Skeletal muscle satellite cell (primary cell): Measurements from ENCODE around the gene PSMB9. TPM values are rescaled to one million over a fixed set of nuclear protein-coding genes. Genes with fewer than 3 reads are reported as not detected.
A peak's percentile ranks its signal among the peaks of the same experiment; 100 is the strongest.
"Not testable (repeated sequence)": the region's sequence is repeated elsewhere in the genome, so short reads cannot be mapped to it uniquely, and the experiment has no call there.

Experiments used
- H3K27me3 ChIP-seq: 2 replicates; pipeline ENCODE4 v1.7.0; 2013; ENCODE audit warnings: low read length; ENCODE audit not compliant: control insufficient read depth, insufficient read depth
- H3K36me3 ChIP-seq: 2 replicates; pipeline ENCODE4 v1.7.0; 2013; ENCODE audit warnings: mild to moderate bottlenecking, control low read depth, low read length; ENCODE audit not compliant: insufficient read depth
- H3K4me1 ChIP-seq: 2 replicates; pipeline ENCODE4 v1.7.0; 2013; ENCODE audit warnings: low read length; ENCODE audit not compliant: control insufficient read depth, insufficient read depth
- H3K4me2 ChIP-seq: 2 replicates; pipeline ENCODE4 v1.7.0; 2013; ENCODE audit warnings: mild to moderate bottlenecking, low read length
- H3K4me3 ChIP-seq: 2 replicates; pipeline ENCODE4 v1.7.0; 2013; ENCODE audit warnings: low read length
- H3K9ac ChIP-seq: 2 replicates; pipeline ENCODE4 v1.7.0; 2013; ENCODE audit warnings: mild to moderate bottlenecking, low read depth, low read length, moderate library complexity
- H3K9me3 ChIP-seq: replicated peaks from 2 replicates; pipeline ENCODE4 v1.7.0; 2013; ENCODE audit warnings: mild to moderate bottlenecking, control low read depth, low read length
- total RNA-seq: library from RNA; depleted of rRNA; stranded (reverse); fragments of >200 nt; gene quantifications from 2 replicates; pipeline ENCODE4 v1.2.3, GENCODE V29; 2012; rRNA removed

PSMB9 gene
- 3.3 and 10.1 TPM in 2 replicates for total RNA-seq

DNA sequence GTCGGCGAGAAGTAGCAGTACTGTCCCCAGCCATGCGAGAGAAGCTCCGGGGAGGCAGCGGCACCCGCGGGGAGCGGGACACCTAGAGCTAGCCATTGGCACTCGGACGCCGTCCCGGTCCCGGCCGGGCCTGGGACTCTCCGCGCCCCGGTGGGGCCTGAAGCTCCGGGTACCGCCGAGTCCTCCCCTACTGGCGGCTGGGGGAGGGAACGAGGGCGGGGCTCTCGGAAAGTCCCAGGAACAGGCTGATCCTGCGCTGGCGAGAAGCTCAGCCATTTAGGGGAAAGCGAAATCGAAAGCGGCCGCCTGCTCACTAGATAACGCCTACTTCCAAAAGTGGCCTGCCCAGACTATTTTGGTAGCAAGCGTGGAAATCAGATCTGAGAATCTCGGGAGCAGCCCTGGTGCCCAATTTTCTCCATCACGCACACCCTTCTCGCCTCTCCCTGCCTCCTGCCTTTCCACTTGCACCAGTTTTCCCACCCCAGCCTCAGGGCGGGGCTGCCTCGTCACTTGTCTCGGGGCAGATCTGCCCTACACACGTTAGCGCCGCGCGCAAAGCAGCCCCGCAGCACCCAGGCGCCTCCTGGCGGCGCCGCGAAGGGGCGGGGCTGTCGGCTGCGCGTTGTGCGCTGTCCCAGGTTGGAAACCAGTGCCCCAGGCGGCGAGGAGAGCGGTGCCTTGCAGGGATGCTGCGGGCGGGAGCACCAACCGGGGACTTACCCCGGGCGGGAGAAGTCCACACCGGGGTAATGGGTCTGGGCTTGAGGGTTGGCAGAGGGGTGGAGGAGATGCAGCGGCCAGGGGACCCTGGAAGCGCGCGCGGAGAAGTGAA, at the start of gene PSMB9, which contains the start of gene TAP1:
PSMB9 (plus strand) TSS at position 652 of the 835 bp plus-strand sequence; CDS start at position 690, 38 bp downstream.
TAP1 (minus strand) TSS at position 164 of the 835 bp plus-strand sequence; CDS start at position 96, 68 bp downstream.
- Histone ChIP-seq H3K9me3 (no peaks in the 10 kb centered on the region), H3K9ac (peak within 1 kb of the TSS; percentile 78), H3K36me3 (peaks cover 12% of the 10 kb centered on the region), H3K4me3 (peak within 1 kb of the TSS; percentile 94), H3K4me1 (peaks cover 15% of the 10 kb centered on the region), H3K27me3 (peaks cover 16% of the 10 kb centered on the region), H3K4me2 (peak within 1 kb of the TSS; percentile 94)

DNA sequence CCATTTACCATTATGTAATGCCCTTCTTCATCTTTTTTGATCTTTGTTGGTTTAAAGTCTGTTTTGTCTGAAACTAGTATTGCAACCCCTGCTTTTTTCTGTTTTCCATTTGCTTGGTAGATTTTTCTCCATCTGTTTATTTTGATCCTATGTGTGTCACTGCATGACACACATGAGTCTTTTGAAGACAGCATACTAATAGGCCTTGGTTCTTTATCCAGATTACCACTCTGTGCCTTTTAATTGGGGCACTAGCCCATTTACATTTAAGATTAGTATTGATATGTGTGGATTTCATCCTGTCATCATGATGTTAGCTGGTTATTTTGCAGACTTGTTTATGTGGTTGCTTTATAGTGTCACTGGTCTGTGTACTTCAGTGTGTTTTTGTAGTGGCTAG, 48.6 kb upstream of the PSMB9 start:
- H3K4me3 ChIP-seq, H3K9ac ChIP-seq, H3K9me3 ChIP-seq, H3K36me3 ChIP-seq, H3K4me1 ChIP-seq, H3K4me2 ChIP-seq: not testable (repeated sequence)
- peaks cover 56% of the 10 kb centered on the region for H3K27me3 ChIP-seq

DNA sequence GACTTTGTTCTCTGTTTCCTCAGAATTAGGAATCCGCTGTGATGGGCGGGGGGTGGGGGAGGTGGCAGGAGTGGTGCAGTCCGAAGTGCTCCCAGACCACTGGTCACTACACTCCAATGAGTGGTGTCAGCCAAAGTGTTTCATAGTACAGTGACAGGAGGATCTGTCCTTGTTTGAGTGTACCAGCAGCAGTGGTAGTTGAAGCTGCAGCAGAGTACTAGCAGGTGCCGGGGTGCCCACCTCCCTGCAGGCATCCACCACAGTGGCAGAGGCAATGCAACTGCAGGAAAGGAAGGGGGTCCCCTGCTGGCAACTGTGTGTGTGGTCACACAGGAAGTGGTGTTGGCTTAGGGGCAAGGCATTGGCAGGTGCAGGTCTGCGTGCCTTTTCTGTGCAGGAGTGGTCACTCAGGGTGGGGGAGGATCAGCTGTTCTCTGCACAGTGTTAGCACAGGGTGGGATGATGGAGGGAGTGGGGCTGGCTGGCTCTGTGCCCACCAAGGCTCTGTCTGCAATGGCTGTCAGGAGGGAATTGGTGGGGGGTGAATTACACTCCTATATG, 46.9 kb upstream of the PSMB9 start:
- Histone ChIP-seq H3K36me3 (no peaks in the 10 kb centered on the region), H3K4me2 (no peak overlapping the region), H3K4me3 (no peak overlapping the region), H3K9me3 (no peaks in the 10 kb centered on the region), H3K27me3 (peaks cover 42% of the 10 kb centered on the region), H3K9ac (no peak overlapping the region), H3K4me1 (peaks cover 6% of the 10 kb centered on the region)

DNA sequence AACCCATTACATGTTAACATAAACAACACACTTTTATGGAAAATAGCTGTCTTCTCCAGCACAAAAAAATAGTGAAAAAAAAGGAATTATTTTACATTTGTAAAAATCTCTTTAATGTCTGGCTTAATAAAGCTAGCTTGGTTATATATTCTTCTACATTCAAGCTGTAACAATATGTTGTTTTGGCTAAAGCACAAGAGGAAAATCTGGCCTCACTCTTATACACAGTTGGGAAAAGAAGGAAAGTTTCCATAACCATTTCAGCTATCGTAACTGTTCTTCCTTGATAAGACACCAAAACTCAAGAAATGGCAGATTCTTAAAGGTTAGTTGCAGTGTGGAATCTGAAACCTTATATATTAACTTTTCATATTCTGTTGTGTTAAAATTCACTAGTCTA, 44.8 kb upstream of the PSMB9 start:
- Histone ChIP-seq H3K4me2 (no peak overlapping the region), H3K4me1 (peaks cover 6% of the 10 kb centered on the region), H3K9me3 (no peaks in the 10 kb centered on the region), H3K36me3 (no peaks in the 10 kb centered on the region), H3K4me3 (no peak overlapping the region), H3K27me3 (peaks cover 38% of the 10 kb centered on the region), H3K9ac (no peak overlapping the region)

DNA sequence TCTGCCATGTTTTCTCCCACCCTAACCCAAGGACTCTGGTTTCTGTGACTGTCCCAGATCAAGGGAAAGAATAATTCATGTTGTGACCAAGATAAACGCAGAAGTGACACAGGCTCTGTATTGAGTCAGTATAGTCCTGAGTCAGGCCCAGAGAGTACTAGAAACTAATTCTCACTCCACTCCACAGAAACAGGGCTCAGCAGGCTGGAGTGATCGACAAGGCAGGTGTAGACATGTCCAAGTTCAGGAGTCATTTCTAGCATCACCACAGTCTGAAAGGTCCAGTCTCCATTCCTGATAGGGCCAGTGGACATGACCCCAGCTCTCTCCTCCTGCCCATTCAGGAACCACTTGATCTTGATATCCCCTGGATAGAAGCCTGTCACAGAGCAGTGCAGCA, 39.8 kb upstream of the PSMB9 start:
- H3K9ac ChIP-seq, result no peak overlapping the region
- H3K36me3 ChIP-seq, result no peaks in the 10 kb centered on the region
- H3K9me3 ChIP-seq, result no peaks in the 10 kb centered on the region
- no peak overlapping the region for H3K4me2 ChIP-seq
- H3K4me3 ChIP-seq, result no peak overlapping the region
- H3K27me3 ChIP-seq, result peaks cover 30% of the 10 kb centered on the region
- no peaks in the 10 kb centered on the region for H3K4me1 ChIP-seq

DNA sequence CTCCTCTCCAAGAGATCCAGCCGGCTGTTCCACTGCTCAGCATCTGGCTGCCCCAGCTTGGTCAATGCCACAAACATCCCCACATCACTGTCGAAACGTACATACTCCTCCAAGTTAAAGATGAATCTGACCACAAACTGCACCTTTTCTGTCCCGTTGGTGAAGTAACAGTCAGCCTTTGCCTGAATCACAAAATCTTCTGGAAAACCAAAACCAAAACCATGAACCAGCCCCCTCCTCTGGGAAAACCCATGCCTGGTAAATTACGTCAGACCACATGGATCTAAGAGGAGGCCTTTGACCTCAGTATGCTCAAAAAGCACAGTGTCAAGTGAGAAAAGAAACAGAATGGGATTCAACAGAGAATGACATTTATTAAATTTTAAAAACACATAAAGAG, 38.9 kb upstream of the PSMB9 start:
- H3K36me3 ChIP-seq, result no peaks in the 10 kb centered on the region
- H3K27me3 ChIP-seq, result peaks cover 25% of the 10 kb centered on the region
- H3K9ac ChIP-seq, result no peak overlapping the region
- H3K4me3 ChIP-seq, result no peak overlapping the region
- H3K9me3 ChIP-seq, result no peaks in the 10 kb centered on the region
- H3K4me1 ChIP-seq, result peaks cover 7% of the 10 kb centered on the region
- no peak overlapping the region for H3K4me2 ChIP-seq

DNA sequence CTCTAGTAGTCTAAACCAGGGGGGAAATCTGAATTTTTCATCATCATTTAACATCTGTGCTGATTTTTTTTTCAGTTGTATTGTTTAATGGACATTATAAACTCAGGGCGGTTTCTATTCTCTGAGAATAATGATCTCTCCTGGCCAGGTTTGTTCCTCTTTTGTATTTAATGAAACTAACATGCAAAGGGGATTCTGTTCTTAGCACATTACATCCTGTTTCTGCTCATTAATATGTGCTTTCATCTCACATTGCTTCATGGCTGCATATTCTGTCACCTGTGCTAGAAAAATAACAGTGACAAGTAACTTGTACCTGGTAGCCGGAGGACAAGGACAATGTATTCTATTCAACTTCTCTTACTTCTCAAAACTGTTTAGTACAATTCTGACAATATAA, 38.0 kb upstream of the PSMB9 start:
- Histone ChIP-seq H3K9me3 (no peaks in the 10 kb centered on the region), H3K36me3 (no peaks in the 10 kb centered on the region), H3K27me3 (peaks cover 25% of the 10 kb centered on the region), H3K4me1 (peaks cover 8% of the 10 kb centered on the region), H3K4me2 (no peak overlapping the region), H3K4me3 (no peak overlapping the region), H3K9ac (no peak overlapping the region)

DNA sequence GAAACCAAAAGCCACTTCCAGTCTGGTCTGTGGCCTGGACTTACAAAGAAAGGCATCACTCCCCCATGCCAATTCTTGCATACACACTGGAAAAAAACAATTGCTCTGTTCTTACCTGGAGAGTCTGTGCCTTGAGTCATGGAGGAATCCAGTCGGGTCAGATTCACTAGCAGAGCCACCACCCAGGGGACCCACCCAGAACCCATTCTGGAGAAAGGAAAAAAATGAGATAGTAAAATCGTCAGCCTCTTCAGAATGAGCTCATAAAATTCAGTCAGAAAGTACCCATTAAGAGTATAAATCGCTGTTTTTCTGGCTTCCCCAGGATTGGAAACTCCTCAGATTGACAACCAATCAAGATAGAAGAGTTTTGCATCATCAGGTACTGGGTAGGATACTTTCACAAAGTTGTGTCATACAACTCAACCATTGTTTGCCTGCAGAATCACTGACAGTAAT, 37.2 kb upstream of the PSMB9 start, which contains the start of gene HLA-DOB:
HLA-DOB (minus strand) TSS at position 257 of the 459 bp plus-strand sequence; CDS start at position 206, 51 bp downstream.
- H3K4me1 ChIP-seq, result peaks cover 8% of the 10 kb centered on the region
- no peak within 1 kb of the TSS for H3K4me2 ChIP-seq
- H3K4me3 ChIP-seq, result no peak within 1 kb of the TSS
- peaks cover 25% of the 10 kb centered on the region for H3K27me3 ChIP-seq
- H3K36me3 ChIP-seq, result no peaks in the 10 kb centered on the region
- H3K9me3 ChIP-seq, result no peaks in the 10 kb centered on the region
- H3K9ac ChIP-seq, result no peak within 1 kb of the TSS

DNA sequence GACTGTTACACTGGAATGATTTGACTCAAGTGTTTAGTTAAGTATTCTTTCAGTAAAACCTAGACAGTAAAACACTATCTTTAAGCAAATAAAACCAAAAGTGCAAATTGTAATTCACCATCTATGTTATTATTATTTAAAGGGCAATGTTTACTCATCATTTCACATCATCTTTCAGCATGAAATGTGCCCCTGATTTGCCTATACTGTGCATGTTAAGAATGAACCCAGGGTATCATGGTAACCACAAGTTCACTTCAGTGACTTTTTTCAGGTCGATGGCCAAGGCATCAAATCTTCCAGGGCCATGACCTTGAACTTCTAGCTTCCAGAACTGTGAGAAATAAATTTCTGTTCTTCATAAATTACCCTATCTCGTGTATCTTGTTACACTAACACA, 35.1 kb upstream of the PSMB9 start:
- Histone ChIP-seq H3K27me3 (peaks cover 11% of the 10 kb centered on the region), H3K9ac (no peak overlapping the region), H3K4me1 (peaks cover 8% of the 10 kb centered on the region), H3K4me3 (no peak overlapping the region), H3K36me3 (no peaks in the 10 kb centered on the region), H3K9me3 (no peaks in the 10 kb centered on the region), H3K4me2 (no peak overlapping the region)

DNA sequence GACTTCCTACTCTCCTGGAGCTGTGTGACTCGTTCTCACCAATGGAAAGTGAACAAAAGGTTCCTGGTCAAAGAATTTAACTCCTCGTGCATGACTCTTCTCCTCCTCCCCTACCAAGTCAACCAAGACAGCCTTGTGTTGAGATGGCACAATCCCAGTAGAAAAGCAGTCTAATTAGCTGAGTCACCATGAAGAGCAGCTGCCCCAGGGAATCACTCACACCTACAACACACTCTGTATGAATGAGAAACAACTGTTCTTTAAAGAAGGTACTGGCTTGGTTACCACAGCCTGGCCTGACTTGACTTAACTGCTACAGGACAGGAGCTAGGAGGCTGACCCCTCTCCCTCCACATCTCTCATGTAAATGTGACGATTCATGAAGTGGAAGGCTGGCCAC, 34.3 kb upstream of the PSMB9 start:
- H3K27me3 ChIP-seq, result peaks cover 7% of the 10 kb centered on the region
- no peak overlapping the region for H3K4me3 ChIP-seq
- peaks cover 8% of the 10 kb centered on the region for H3K4me1 ChIP-seq
- H3K9me3 ChIP-seq, result no peaks in the 10 kb centered on the region
- no peaks in the 10 kb centered on the region for H3K36me3 ChIP-seq
- H3K4me2 ChIP-seq, result peak overlapping the region; percentile 8
- H3K9ac ChIP-seq, result no peak overlapping the region

DNA sequence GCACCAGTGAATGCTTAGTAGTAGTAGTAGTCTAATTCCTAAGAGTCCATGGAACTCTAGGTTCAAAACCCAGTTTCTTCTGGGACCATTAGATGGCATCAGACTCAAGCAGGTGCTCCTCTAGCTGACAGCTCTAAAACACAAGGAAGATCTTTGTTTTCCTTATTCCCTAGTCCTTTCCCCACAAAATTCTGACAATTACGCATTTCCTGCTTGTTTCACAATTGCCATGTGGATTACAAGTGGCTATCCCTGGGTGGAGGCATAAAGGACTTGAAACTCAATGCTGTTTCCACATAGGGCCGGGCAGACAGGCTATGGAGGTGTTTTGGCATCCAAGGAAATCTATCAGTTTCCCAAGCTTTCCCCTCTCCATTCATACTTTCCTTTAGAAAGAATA, 28.0 kb upstream of the PSMB9 start:
- Histone ChIP-seq H3K4me3 (no peak overlapping the region), H3K9me3 (no peaks in the 10 kb centered on the region), H3K4me1 (no peaks in the 10 kb centered on the region), H3K27me3 (no peaks in the 10 kb centered on the region), H3K36me3 (peaks cover 3% of the 10 kb centered on the region), H3K9ac (no peak overlapping the region), H3K4me2 (no peak overlapping the region)
